ENCODE data around the gene PTTG1IP. TPM values are rescaled to one million over a fixed set of nuclear protein-coding genes. Genes with fewer than 3 reads are reported as not detected.

Gene PTTG1IP
- total RNA-seq, 1 donor from 2014 or later: 468 TPM

GRCh38 chr21:44898851-44899767, 25.6 kb upstream of the PTTG1IP start:
- H3K4me3 ChIP-seq: no peak overlapping the region
- H3K36me3 ChIP-seq: no peaks in the 10 kb centered on the region
- DNase-seq (ENCODE audit: low spot score in 2 of 2): no peak
- intact Hi-C loops (cut with DNase I): no loop called here
- no peak overlapping the region for H3K27ac ChIP-seq
- no peaks in the 10 kb centered on the region for H3K27me3 ChIP-seq
- no peaks in the 10 kb centered on the region for H3K9me3 ChIP-seq
- TF ChIP-seq, protein P1, sequence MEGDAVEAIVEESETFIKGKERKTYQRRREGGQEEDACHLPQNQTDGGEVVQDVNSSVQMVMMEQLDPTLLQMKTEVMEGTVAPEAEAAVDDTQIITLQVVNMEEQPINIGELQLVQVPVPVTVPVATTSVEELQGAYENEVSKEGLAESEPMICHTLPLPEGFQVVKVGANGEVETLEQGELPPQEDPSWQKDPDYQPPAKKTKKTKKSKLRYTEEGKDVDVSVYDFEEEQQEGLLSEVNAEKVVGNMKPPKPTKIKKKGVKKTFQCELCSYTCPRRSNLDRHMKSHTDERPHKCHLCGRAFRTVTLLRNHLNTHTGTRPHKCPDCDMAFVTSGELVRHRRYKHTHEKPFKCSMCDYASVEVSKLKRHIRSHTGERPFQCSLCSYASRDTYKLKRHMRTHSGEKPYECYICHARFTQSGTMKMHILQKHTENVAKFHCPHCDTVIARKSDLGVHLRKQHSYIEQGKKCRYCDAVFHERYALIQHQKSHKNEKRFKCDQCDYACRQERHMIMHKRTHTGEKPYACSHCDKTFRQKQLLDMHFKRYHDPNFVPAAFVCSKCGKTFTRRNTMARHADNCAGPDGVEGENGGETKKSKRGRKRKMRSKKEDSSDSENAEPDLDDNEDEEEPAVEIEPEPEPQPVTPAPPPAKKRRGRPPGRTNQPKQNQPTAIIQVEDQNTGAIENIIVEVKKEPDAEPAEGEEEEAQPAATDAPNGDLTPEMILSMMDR (IDR thresholded peaks at IDR 0.05): no peak
- H3K4me1 ChIP-seq: no peaks in the 10 kb centered on the region

DNA sequence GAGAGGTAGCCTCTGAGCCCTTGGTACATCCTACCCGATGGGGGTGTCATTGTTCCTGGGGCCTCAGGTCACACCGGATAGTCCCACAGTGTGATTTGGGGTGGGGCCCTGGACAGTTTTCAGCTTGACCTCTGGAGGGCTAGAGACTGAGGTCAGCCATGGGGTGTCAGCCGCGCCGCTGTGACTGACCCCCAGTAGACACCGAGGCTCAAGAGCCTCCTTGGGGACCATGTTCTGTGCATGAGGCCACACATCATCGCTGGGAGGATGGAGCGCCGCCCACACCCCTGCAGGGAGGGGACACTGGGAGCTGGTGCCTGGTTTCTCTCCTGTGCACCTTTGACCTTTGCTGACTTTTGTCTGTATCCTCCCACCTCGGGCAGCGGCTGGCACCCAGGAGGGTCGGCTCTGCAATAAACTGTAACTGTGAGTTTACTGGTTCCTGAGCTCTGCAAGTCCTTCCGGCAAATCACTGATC, 24.6 kb upstream of the PTTG1IP start:
- Histone ChIP-seq H3K9me3 (no peaks in the 10 kb centered on the region), H3K4me1 (no peaks in the 10 kb centered on the region), H3K36me3 (no peaks in the 10 kb centered on the region), H3K4me3 (no peak overlapping the region), H3K27ac (no peak overlapping the region), H3K27me3 (no peaks in the 10 kb centered on the region)
- no peak for DNase-seq (ENCODE audit: low spot score in 2 of 2)
- TF ChIP-seq, protein P1 (IDR thresholded peaks at IDR 0.05): no peak
- intact Hi-C loops (cut with DNase I): no loop called here

- Histone ChIP-seq H3K27me3 (no peaks in the 10 kb centered on the region), H3K27ac (no peak overlapping the region), H3K36me3 (no peaks in the 10 kb centered on the region), H3K9me3 (no peaks in the 10 kb centered on the region), H3K4me3 (no peak overlapping the region), H3K4me1 (no peaks in the 10 kb centered on the region)
- DNase-seq (ENCODE audit: low spot score in 2 of 2): no peak
- TF ChIP-seq, protein P1 (IDR thresholded peaks at IDR 0.05): no peak
- intact Hi-C loops (cut with DNase I): no loop called here
Measured at GRCh38 chr21:44897326-44898010, 24.0 kb upstream of the PTTG1IP start.

DNA sequence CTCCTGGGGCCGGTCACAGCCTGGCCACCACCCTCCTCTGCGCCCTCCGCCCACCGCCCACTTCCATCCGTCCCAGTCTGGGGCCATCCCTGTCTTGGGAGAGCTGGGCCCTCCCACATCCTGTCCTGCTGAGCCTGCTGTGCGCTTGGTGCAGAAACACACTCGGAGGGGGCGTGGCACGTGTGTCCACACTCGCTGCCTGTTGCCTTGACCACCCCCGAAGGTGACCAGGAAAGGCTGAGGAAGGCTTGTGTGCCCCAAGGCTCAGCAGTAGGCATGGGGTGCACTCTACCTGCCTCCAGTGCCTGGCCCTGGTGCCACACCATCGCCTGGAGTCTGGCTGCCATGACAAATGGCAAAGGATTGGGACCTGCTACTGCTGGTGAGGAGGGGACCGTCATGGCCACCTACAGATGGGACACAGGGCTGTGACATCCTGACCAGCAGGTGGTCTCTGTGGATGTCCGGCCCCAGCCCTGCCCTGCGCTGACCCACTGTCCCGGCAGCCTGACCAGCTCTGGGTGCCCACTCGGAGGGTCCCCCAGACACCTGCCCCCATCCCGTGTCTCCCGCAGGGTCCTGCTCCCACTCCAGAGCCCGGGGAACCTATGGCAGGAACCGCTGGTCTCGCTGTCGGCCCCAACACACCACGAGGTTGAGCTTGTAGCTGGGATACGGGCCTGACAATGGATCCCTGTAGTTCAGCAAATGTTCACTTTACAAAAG, 23.2 kb upstream of the PTTG1IP start:
- Histone ChIP-seq H3K4me1 (no peaks in the 10 kb centered on the region), H3K27ac (no peak overlapping the region)
- intact Hi-C loops (cut with DNase I): no loop called here

DNA sequence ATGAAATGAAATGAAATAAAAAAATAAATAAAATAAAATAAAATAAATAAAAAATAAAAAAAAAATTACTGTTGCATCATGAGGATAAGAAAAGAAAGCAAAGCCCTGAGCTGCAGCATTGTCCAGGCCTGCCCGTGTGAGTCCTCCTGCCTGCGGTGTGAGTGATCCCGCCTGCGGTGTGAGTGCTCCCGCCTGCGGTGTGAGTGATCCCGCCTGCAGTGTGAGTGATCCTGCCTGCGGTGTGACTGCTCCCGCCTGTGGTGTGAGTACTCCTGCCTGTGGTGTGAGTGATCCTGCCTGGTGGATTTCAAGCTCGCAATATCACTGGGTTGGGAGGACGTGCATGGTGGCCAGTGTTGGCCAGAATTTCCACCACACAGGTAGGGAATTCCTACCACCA, 22.4 kb upstream of the PTTG1IP start:
- H3K36me3 ChIP-seq: no peaks in the 10 kb centered on the region
- no peaks in the 10 kb centered on the region for H3K4me1 ChIP-seq
- TF ChIP-seq, protein P1 (IDR thresholded peaks at IDR 0.05): no peak
- no peak for DNase-seq (ENCODE audit: low spot score in 2 of 2)
- intact Hi-C loops (cut with DNase I): no loop called here
- H3K4me3 ChIP-seq: no peak overlapping the region
- H3K9me3 ChIP-seq: no peaks in the 10 kb centered on the region
- no peak overlapping the region for H3K27ac ChIP-seq
- no peaks in the 10 kb centered on the region for H3K27me3 ChIP-seq

More for the DNA sequence above, 23.2 kb upstream of the PTTG1IP start:
- Histone ChIP-seq H3K36me3 (no peaks in the 10 kb centered on the region), H3K9me3 (no peaks in the 10 kb centered on the region), H3K4me3 (no peak overlapping the region), H3K27me3 (no peaks in the 10 kb centered on the region)
- DNase-seq (ENCODE audit: low spot score in 2 of 2): no peak
- TF ChIP-seq, protein P1 (IDR thresholded peaks at IDR 0.05): no peak

All from ascending aorta (tissue), 2 donors.